GM19193 (cell line): ENCODE measurements around the gene MRPL48.

Source experiments
- POLR2A ChIP-seq: IDR thresholded peaks from 4 replicates; pipeline ENCODE4 v1.6.1; 2011; ENCODE audit not compliant: insufficient read depth, insufficient read length; ENCODE audit errors: extremely low read depth

The MRPL48 gene

DNA sequence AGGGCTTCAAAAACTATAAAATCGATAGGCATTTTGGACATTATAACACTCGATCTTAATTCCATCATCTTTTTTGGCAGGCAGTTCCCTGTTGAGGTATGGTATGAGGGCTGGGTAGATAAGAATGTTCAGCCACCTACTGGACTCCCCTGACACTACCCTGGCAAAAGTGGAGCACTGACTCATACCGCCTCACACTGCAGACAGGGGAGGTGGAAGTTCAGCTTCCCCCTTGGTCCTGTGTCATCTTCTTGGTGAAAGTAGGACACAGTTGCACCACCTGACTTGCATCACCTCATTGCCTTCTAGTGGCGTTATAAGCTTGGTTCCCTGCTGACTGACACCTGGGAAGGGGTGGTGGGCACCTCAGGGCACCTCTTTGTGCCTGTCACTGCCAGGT, 119.5 kb downstream of the MRPL48 start:
- no peak for TF ChIP-seq POLR2A

DNA sequence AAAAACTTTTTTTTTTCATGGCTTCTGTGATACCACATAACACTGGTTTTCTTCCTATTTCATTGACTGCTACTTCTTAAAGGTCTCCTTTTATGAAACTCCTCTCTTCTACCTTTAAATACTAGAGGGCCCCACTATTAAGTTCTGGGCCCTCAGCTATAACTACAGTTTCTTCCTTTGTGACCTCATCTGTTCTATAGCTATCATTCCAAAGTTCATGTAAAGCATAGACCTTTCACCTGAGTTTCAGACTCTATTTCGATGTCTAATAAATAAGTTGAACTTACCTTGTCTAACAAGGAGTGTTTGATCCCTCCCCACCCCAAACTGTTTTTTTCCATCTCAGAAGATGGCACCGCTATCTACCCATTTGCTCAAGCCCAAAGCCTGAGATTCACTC, 124.4 kb downstream of the MRPL48 start:
- TF ChIP-seq POLR2A, result no peak

DNA sequence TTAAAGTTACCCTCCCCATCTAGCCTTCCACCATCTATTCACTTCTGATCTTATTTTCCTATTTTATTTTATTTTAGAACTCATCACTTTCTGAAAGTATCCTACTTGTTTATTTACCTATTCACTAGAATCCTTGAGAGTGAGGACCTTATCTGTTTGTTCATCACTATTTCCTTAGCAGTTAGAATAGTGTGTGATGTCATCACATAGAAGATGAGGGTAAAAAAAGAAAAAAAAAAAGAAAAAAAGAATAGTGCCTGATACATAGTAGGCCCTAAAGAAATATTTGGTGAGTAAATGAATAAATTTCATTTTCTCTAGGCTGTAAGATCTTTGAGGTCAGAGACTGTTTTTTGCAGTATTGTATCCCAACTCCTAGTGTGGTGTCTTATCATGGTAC, 125.8 kb downstream of the MRPL48 start:
- TF ChIP-seq POLR2A, result no peak

DNA sequence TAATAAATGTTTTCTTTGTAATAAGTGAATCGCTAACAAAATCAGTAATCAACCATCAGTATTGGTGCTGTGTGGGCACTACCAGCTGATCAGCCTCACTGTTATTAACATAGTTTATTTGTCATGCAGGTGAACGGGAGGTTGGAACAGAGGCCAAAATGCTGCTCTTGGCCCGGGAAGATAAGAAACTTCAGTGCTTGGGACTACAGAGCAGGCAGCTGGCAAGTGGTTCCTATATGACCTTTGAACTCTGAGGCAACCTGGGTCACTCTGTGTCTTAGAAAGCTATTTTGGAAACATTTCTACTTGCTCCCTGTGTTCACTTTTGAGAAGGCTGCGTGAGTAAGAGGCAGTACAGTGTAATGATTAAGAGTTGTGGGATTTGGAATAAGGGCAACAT, 126.6 kb downstream of the MRPL48 start:
- no peak for TF ChIP-seq POLR2A
